HG02884 (cell line): ENCODE data around the gene CARD8.
"Not testable (repeated sequence)": the region's sequence is repeated elsewhere in the genome, so short reads cannot be mapped to it uniquely, and the experiment has no call there.

ENCODE experiments used
- ATAC-seq: cut with Tn5 transposase; IDR thresholded peaks from one replicate; pipeline ENCODE4 v1.9.1; 2021; ENCODE audit warnings: mild to moderate bottlenecking, moderate library complexity; ENCODE audit not compliant: unreplicated experiment

Gene CARD8

GRCh38 chr19:48255376-48256303, at the start of gene CARD8:
TSS of gene CARD8 (minus strand) at chr19:48255912. CDS start at chr19:48241020, 14,892 bp downstream.
- ATAC-seq, result no peak

GRCh38 chr19:48303866-48304265, 48.2 kb upstream of the CARD8 start:
- ATAC-seq, result no peak

GRCh38 chr19:48303367-48303766, 47.7 kb upstream of the CARD8 start:
- ATAC-seq, result no peak

GRCh38 chr19:48302600-48302959, 46.9 kb upstream of the CARD8 start:
- no peak for ATAC-seq

GRCh38 chr19:48301886-48302599, 46.3 kb upstream of the CARD8 start:
- ATAC-seq, result no peak

GRCh38 chr19:48297975-48298374, 42.3 kb upstream of the CARD8 start:
- no peak for ATAC-seq

- ATAC-seq, result no peak
Measured at GRCh38 chr19:48296963-48297734, 41.4 kb upstream of the CARD8 start.

- no peak for ATAC-seq
Measured at GRCh38 chr19:48295458-48295857, 39.7 kb upstream of the CARD8 start.

- ATAC-seq, result no peak
Measured at GRCh38 chr19:48292798-48293197, 37.1 kb upstream of the CARD8 start.

GRCh38 chr19:48291489-48291815, 35.7 kb upstream of the CARD8 start:
- not testable (repeated sequence) for ATAC-seq

GRCh38 chr19:48290771-48291488, 35.2 kb upstream of the CARD8 start:
- no peak for ATAC-seq

- no peak for ATAC-seq
Measured at GRCh38 chr19:48290401-48290770, 34.7 kb upstream of the CARD8 start.

GRCh38 chr19:48287748-48288147, 32.0 kb upstream of the CARD8 start:
- no peak for ATAC-seq

GRCh38 chr19:48284896-48285295, 29.2 kb upstream of the CARD8 start:
- ATAC-seq, result no peak

GRCh38 chr19:48283908-48284307, 28.2 kb upstream of the CARD8 start:
- ATAC-seq, result no peak

GRCh38 chr19:48279747-48280146, 24.0 kb upstream of the CARD8 start:
- no peak for ATAC-seq

- no peak for ATAC-seq
Measured at GRCh38 chr19:48274938-48275337, 19.2 kb upstream of the CARD8 start.

GRCh38 chr19:48274173-48274572, 18.5 kb upstream of the CARD8 start:
- no peak for ATAC-seq

GRCh38 chr19:48271531-48272151, 15.9 kb upstream of the CARD8 start:
- no peak for ATAC-seq

- ATAC-seq, result not testable (repeated sequence)
Measured at GRCh38 chr19:48269617-48270026, 13.9 kb upstream of the CARD8 start.
